IMR-90 (cell line): ENCODE results near the gene PPP1R14D. TPM values are rescaled to one million over a fixed set of nuclear protein-coding genes. Genes with fewer than 3 reads are reported as not detected.

Experiments used
- ATAC-seq: fragments of 200-7000 bp; cut with Tn5 transposase; 2 replicates; pipeline ENCODE4 v1.9.1; 2020; ENCODE audit warnings: low read depth, mild to moderate bottlenecking, moderate library complexity
- BruUV-seq: library from RNA; stranded (reverse); fragments of 400-500 nt; replicated peaks from 2 replicates; lab custom pipeline; 2021; lab: Mats Ljungman, UMichigan
- CTCF ChIA-PET: fragments of 300-600 bp; formaldehyde crosslinking; extraction: SDS; loops from one replicate; lab custom pipeline; 2021; ENCODE audit warnings: antibody characterized with exemption; lab: Yijun Ruan, JAX
- POLR2A ChIA-PET: fragments of 300-600 bp; sonication (Branson Sonifier 250); formaldehyde crosslinking; loops from one replicate; lab custom pipeline; 2022; ENCODE audit warnings: antibody characterized with exemption; ENCODE audit not compliant: unreplicated experiment; lab: Charles Lee
- DNase-seq: peaks from one replicate; pipeline ENCODE4 v3.0.0; 2013
- H2AFZ ChIP-seq: replicated peaks from 2 replicates; pipeline ENCODE3; 2013; ENCODE audit warnings: low read length, mild to moderate bottlenecking; ENCODE audit not compliant: poor library complexity
- H2AK5ac ChIP-seq: 2 replicates; pipeline ENCODE4 v1.6.1; 2013; ENCODE audit warnings: low read depth, low read length, inconsistent platforms
- H2AK9ac ChIP-seq: replicated peaks from 2 replicates; pipeline ENCODE3; 2013; ENCODE audit warnings: mild to moderate bottlenecking, low read depth, low read length, moderate library complexity; ENCODE audit not compliant: poor library complexity
- H2BK120ac ChIP-seq: 2 replicates; pipeline ENCODE4 v1.6.1; 2013; ENCODE audit warnings: low read depth, low read length, inconsistent platforms
- H2BK15ac ChIP-seq: 3 replicates; pipeline ENCODE4 v1.6.1; 2013; ENCODE audit warnings: low read depth, low read length, inconsistent platforms
- H2BK20ac ChIP-seq: 2 replicates; pipeline ENCODE4 v1.6.1; 2013; ENCODE audit warnings: low read depth, mild to moderate bottlenecking, inconsistent platforms, low read length, moderate library complexity
- H2BK5ac ChIP-seq: 2 replicates; pipeline ENCODE4 v1.6.1; 2013; ENCODE audit warnings: mild to moderate bottlenecking, low read depth, low read length, inconsistent platforms; ENCODE audit not compliant: poor library complexity, severe bottlenecking
- H3K14ac ChIP-seq: replicated peaks from 2 replicates; pipeline ENCODE4 v1.6.1; 2013; ENCODE audit warnings: low read depth, low read length, inconsistent platforms
- H3K18ac ChIP-seq: 2 replicates; pipeline ENCODE4 v1.6.1; 2013; ENCODE audit warnings: low read depth, low read length, control low read depth
- H3K23ac ChIP-seq: 2 replicates; pipeline ENCODE4 v1.6.1; 2013; ENCODE audit warnings: low read depth, low read length, inconsistent platforms
- H3K27ac ChIP-seq: 2 replicates; pipeline ENCODE4 v1.5.1; 2013; ENCODE audit warnings: mild to moderate bottlenecking, control low read depth, low read length; ENCODE audit not compliant: insufficient read depth
- H3K27me3 ChIP-seq: 2 replicates; pipeline ENCODE4 v1.6.1; 2013; ENCODE audit warnings: low read length; ENCODE audit not compliant: control insufficient read depth, insufficient read depth
- H3K36me3 ChIP-seq: 2 replicates; pipeline ENCODE4 v1.6.1; 2013; ENCODE audit warnings: low read length, mixed read lengths; ENCODE audit not compliant: control insufficient read depth, insufficient read depth
- H3K4ac ChIP-seq: 2 replicates; pipeline ENCODE4 v1.6.1; 2013; ENCODE audit warnings: low read depth, low read length, inconsistent platforms
- H3K4me1 ChIP-seq: 2 replicates; pipeline ENCODE4 v1.6.1; 2013; ENCODE audit warnings: low read length, mixed read lengths; ENCODE audit not compliant: control insufficient read depth, insufficient read depth
- H3K4me2 ChIP-seq: 2 replicates; pipeline ENCODE4 v1.6.1; 2013; ENCODE audit warnings: low read depth, mild to moderate bottlenecking, control low read depth, low read length, moderate library complexity
- H3K4me3 ChIP-seq: 2 replicates; pipeline ENCODE4 v1.5.1; 2013; ENCODE audit warnings: low read depth, mild to moderate bottlenecking, control low read depth, low read length, moderate library complexity; ENCODE audit not compliant: insufficient read depth
- H3K56ac ChIP-seq: 2 replicates; pipeline ENCODE4 v1.6.1; 2013; ENCODE audit warnings: low read length, inconsistent platforms; ENCODE audit not compliant: insufficient read depth; ENCODE audit errors: extremely low read depth
- H3K79me1 ChIP-seq, 2 experiments: 2 replicates each; pipeline ENCODE4 v1.6.1; 2013; ENCODE audit warnings: low read length in 2 of 2, inconsistent platforms in 1 of 2, low read depth in 1 of 2
- H3K9ac ChIP-seq: 2 replicates; pipeline ENCODE4 v1.6.1; 2013; ENCODE audit warnings: low read depth, low read length, control low read depth
- H3K9me1 ChIP-seq: 2 replicates; pipeline ENCODE4 v1.6.1; 2013; ENCODE audit warnings: low read length, inconsistent platforms; ENCODE audit not compliant: insufficient read depth
- H3K9me3 ChIP-seq: 2 replicates; pipeline ENCODE4 v1.6.1; 2013; ENCODE audit warnings: low read length; ENCODE audit not compliant: control insufficient read depth, insufficient read depth
- H4K20me1 ChIP-seq: 2 replicates; pipeline ENCODE4 v1.6.1; 2013; ENCODE audit warnings: low read length, inconsistent platforms; ENCODE audit not compliant: insufficient read depth
- H4K5ac ChIP-seq: 2 replicates; pipeline ENCODE4 v1.6.1; 2013; ENCODE audit warnings: mild to moderate bottlenecking, low read depth, low read length, control low read depth
- H4K8ac ChIP-seq, 2 experiments: 2 replicates each; pipeline ENCODE4 v1.6.1; 2013; ENCODE audit warnings: low read depth in 2 of 2, low read length in 2 of 2, control low read depth in 1 of 2, inconsistent platforms in 1 of 2
- H4K91ac ChIP-seq: 2 replicates; pipeline ENCODE4 v1.6.1; 2013; ENCODE audit warnings: low read depth, low read length, inconsistent platforms; ENCODE audit not compliant: insufficient read depth
- BHLHE40 ChIP-seq: fragments of 150-350 bp; IDR thresholded peaks from 2 replicates; pipeline ENCODE4 v1.6.1; 2016; ENCODE audit warnings: mild to moderate bottlenecking, low read depth, low read length
- CHD1 ChIP-seq: IDR thresholded peaks from 2 replicates; pipeline ENCODE4 v1.6.1; 2012; ENCODE audit warnings: low read depth, low read length, improper control_type of control experiment
- CTCF ChIP-seq: conservative IDR thresholded peaks from 2 replicates; pipeline ENCODE4 v1.5.1; 2012; ENCODE audit warnings: mild to moderate bottlenecking, low read depth, low read length, improper control_type of control experiment
- MAFK ChIP-seq: IDR thresholded peaks from 2 replicates; pipeline ENCODE4 v1.6.1; 2012; ENCODE audit warnings: low read depth, low read length, improper control_type of control experiment
- NFE2L2 ChIP-seq: fragments of 150-350 bp; IDR thresholded peaks from 2 replicates; pipeline ENCODE4 v1.6.1; 2016; ENCODE audit warnings: low read depth, mild to moderate bottlenecking, low read length
- RAD21 ChIP-seq: IDR thresholded peaks from 2 replicates; pipeline ENCODE4 v1.6.1; 2012; ENCODE audit warnings: low read length, improper control_type of control experiment
- USF2 ChIP-seq: fragments of 150-350 bp; IDR thresholded peaks from 2 replicates; pipeline ENCODE4 v1.6.1; 2017; ENCODE audit warnings: mild to moderate bottlenecking, antibody characterized with exemption, low read length, low read depth
- WGBS, 2 experiments: methylation state at CpG; one replicate each; pipeline versions ENCODE4 v1.1.5 to v1.1.7; 2013; ENCODE audit warnings: missing lambda C conversion rate in 2 of 2; ENCODE audit not compliant: insufficient read length in 1 of 2; ENCODE audit errors: extremely low coverage in 2 of 2; 5-methylcytosine and 5-hydroxymethylcytosine counted together
- dilution Hi-C: fragments of 300-500 bp; cut with HindIII; formaldehyde crosslinking; loops from one replicate; pipeline ENCODE4 v1.14.3; 2018; ENCODE audit warnings: low sequenced_read_pairs; ENCODE audit not compliant: unreplicated experiment
- in situ Hi-C: fragments of 300-500 bp; cut with MboI; formaldehyde crosslinking; loops from 3 replicates; pipeline ENCODE4 v1.14.3; 2019; ENCODE audit warnings: low sequenced_read_pairs, inconsistent platforms, mixed read lengths
- intact Hi-C: fragments of 100-400 bp; cut with micrococcal nuclease; formaldehyde crosslinking; loops from 2 replicates; pipeline ENCODE4 v1.10.0; 2022
- polyA plus RNA-seq, 3 experiments: library from polyadenylated mRNA; depleted of rRNA; stranded (reverse); fragments of >200 nt; gene quantifications; 2 replicates each; pipeline ENCODE4 v1.2.3, GENCODE V29; 2012; ENCODE audit warnings: low replicate concordance in 1 of 3
- total RNA-seq: library from RNA; depleted of rRNA; stranded (reverse); fragments of >200 nt; gene quantifications from 2 replicates; pipeline ENCODE4 v1.2.3, GENCODE V29; 2012

The PPP1R14D gene
- total and polyA plus RNA-seq, 2 of the 4 experiments (the other 2 are of a cell fraction) = not detected

DNA sequence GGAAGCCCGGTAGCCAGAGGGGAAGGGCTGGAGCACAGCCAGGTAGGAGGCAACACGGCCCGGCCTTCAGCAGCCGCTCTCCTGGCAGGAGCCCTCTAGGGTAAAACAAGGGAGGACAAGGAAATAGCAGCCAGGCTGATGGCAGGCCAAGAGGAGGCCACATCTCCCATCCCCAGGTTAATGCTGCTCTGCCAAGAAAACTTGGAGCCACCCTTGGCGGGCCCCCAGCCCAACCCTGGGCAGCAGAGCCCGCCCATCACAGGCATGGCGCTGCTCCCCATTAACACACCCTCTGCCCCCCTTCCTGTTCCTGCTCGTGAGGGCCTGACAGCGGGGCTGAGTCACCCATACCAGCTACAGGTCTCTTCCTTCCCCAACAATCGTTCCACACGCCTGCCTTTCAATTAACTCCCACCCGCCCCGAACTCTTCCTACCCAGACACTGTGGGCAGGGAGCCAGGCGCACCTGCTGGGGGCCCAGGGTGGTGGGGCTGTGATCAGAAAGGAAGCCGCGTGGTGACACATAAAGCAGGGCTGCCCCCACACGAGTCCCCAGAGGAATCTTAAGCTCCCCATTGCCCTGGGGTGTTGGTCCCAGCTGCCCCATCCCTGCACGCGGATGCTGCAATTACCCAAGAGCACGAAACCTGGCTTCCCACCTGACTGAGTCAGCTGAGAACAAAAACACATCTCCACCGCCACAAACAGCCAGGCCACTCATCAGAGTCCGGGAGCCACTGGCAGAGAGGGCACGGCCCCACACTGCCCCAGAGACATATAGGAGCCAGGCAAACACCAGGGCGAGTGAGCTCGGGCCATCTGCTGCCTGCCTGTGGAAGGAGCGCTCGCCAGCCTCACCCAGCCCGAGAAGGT, 59.0 kb downstream of the PPP1R14D start, which contains the start of gene C15orf62:
Gene C15orf62 (plus strand): TSS at position 707 of the 873 bp plus-strand sequence. CDS start 516 bp downstream, outside the sequence.
- Histone ChIP-seq H3K4me1 (peaks cover 18% of the 10 kb centered on the region), H3K79me1 (no peaks in the 10 kb centered on the region; a peak in 1 of 4 replicates), H3K4me2 (no peak within 1 kb of the TSS), H2BK120ac (no peak within 1 kb of the TSS), H3K23ac (no peak within 1 kb of the TSS), H2AFZ (no peak within 1 kb of the TSS), H3K9me3 (no peaks in the 10 kb centered on the region), H2AK5ac (no peak within 1 kb of the TSS), H2BK5ac (no peak within 1 kb of the TSS), H3K4me3 (no peak within 1 kb of the TSS), H4K20me1 (peaks cover 9% of the 10 kb centered on the region; the same call in 1 of the 2 replicates), H3K18ac (no peak within 1 kb of the TSS), H4K5ac (no peak within 1 kb of the TSS), H4K91ac (no peak within 1 kb of the TSS), H3K9me1 (peaks cover 12% of the 10 kb centered on the region), H2AK9ac (peak within 1 kb of the TSS; percentile 25), H3K27ac (no peak within 1 kb of the TSS), H2BK20ac (no peak within 1 kb of the TSS), H2BK15ac (no peak within 1 kb of the TSS), H3K27me3 (no peaks in the 10 kb centered on the region), H3K56ac (no peak within 1 kb of the TSS), H4K8ac (no peak within 1 kb of the TSS), H3K4ac (no peak within 1 kb of the TSS), H3K9ac (no peak within 1 kb of the TSS), H3K14ac (no peak within 1 kb of the TSS), H3K36me3 (peaks cover 32% of the 10 kb centered on the region)
- in situ Hi-C loops = no loop called here
- TF ChIP-seq RAD21 = no peak
- TF ChIP-seq USF2 = no peak
- TF ChIP-seq CTCF = no peak
- TF ChIP-seq BHLHE40 = peak; percentile 27; the same call in 1 of the 2 replicates
- no peak for TF ChIP-seq MAFK
- no peak for TF ChIP-seq NFE2L2
- no peak for TF ChIP-seq CHD1
- peak; percentile 31 for DNase-seq
- intact Hi-C loops = no loop called here
- ChIA-PET CTCF (no interaction called here), POLR2A (no interaction called here)
- no peak for ATAC-seq
- 83% methylated on average over 9 of the region's 28 CpGs; no CpG with 5 or more reads in 1 of the 2 experiments for WGBS, 2 experiments
- BruUV-seq = no TSS peak
- dilution Hi-C loops = no loop called here
